ENCODE measurements around the gene SLC2A4.

The SLC2A4 gene

DNA sequence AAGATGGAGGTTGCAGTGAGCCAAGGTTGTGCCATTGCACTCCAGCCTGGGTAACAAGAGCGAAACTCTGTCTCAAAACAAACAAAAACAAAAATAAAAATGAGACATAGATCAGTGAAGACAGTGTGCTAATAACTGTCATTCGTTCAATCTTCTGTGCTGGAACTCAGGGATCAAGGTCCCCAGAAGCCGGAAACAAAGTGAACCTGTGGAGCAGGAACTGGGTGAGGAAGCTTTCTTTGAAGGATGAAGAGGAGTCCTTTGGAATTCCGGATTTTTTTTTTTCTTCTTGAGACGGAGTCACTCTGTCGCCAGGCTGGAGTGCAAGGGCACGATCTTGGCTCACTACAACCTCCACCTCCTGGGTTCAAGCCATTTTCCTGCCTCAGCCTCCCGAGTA lies 2.1 kb upstream of the SLC2A4 start:
- no peak for DNase-seq

GRCh38 chr17:7280519-7281073 lies 922 bp upstream of the SLC2A4 start:
- peak; percentile 70 to 88 (median 78) for DNase-seq

DNA sequence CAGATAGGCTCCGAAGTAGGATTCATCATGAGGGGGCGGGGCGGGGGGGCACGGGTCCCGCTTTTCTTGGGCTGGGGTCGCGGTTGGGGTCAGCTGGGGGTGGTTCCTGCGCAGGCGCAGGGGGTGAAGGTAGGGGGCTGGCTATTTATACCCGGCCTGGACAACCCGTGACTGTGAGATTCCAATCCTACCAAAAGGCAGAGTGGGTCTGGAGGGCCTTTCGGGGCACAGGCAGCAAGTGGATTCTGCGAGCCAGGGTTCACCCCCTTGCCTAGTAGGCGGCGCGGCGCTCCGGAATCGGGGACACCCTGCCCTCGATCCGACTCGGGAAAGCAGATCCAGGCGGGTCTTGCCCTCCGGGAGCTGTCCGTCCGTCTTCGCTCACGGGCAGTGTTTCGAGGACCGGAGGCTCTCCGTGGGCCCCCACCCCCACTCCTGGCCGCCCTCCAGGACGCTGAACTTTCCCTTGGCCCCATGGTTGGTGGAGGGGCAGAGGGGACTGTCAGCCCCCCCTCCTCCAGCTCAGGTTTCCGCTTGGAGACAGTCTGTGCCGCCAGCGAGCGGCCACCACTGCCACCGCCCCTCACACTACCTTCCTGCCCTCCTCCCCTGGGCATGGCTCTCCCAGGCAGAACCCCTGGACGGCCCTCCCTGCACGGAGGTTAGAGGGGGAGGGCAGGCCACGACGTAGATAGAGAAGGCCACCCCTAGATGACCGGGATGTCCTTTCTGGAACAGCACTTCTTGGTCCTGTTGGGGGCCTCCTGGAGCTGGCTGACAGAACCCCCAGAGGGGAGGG lies 634 bp downstream of the SLC2A4 start:
- DNase-seq = peak in 1 of 6 experiments; percentile 31

GRCh38 chr17:7282752-7283321 lies 1.3 kb downstream of the SLC2A4 start:
- no peak for DNase-seq

DNA sequence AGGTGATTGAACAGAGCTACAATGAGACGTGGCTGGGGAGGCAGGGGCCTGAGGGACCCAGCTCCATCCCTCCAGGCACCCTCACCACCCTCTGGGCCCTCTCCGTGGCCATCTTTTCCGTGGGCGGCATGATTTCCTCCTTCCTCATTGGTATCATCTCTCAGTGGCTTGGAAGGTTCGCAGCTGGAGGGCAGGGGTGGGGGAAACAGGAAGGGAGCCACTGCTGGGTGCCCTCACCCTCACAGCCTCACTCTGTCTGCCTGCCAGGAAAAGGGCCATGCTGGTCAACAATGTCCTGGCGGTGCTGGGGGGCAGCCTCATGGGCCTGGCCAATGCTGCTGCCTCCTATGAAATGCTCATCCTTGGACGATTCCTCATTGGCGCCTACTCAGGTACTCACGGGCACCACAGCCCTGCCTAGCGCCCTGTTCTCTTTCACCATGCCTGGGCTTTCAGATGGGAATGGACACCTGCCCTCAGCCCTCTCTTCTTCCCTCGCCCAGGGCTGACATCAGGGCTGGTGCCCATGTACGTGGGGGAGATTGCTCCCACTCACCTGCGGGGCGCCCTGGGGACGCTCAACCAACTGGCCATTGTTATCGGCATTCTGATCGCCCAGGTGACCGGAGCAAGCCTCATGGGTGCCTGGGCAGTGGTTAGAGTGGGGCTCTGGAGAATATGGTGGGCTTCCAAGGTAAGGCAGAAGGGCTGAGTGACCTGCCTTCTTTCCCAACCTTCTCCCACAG lies 2.1 kb downstream of the SLC2A4 start:
- DNase-seq = no peak

- DNase-seq = no peak
Measured at GRCh38 chr17:7284911-7285310, 3.4 kb downstream of the SLC2A4 start.

DNA sequence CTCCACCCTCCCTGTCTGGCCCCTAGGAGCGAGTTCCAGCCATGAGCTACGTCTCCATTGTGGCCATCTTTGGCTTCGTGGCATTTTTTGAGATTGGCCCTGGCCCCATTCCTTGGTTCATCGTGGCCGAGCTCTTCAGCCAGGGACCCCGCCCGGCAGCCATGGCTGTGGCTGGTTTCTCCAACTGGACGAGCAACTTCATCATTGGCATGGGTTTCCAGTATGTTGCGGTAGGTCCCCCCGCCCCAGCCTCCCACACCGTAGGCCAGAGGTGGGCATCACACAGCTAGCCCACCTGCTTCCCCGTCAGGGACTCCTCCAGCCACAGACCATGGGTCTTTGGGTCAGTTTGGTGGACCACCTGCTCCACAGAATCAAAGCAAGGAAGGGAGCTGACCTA lies 4.2 kb downstream of the SLC2A4 start:
- DNase-seq = no peak

DNA sequence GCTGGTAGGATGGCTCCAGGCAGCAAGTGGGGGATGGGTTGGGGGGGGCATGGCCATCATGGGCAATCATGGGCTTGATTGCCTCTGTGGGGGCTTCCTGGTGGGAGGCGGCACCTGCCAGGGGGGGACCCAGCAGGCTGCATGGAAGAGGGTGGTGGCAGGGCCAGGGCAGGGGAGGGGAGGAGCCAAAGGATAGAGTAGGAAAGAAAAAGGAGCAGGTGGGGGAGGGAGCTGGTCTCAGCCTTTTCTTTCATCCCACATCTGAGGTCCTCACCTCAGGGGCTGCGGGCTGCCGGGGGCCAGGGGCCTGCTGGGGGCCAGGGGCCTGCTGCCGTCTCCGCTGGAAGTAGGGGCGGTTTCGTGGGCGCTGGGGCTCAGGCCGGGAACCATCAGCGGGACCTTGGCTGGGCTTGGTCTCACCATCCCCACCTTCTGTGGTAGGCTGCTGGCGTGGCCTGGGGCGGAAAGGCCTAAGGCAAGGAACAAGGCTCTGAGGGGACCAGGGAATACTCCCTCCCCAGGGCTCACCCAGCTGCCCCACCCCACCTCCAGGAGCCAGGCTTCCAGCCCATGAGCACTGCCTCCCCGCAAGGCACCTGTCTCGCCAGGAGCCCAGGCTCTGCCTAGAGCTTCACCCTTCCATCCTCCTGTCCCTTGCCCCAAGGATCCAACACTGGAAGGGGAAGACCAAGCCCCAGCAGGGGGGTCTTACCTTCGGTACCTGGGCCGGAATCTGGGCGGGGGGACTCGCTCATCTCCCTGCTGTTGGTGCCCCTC lies 7.9 kb downstream of the SLC2A4 start:
- no peak for DNase-seq

GRCh38 chr17:7290166-7290565 lies 8.6 kb downstream of the SLC2A4 start:
- DNase-seq = no peak

GRCh38 chr17:7290685-7291084 lies 9.2 kb downstream of the SLC2A4 start:
- no peak for DNase-seq

- DNase-seq = no peak
Measured at GRCh38 chr17:7292194-7292593, 10.7 kb downstream of the SLC2A4 start.

DNA sequence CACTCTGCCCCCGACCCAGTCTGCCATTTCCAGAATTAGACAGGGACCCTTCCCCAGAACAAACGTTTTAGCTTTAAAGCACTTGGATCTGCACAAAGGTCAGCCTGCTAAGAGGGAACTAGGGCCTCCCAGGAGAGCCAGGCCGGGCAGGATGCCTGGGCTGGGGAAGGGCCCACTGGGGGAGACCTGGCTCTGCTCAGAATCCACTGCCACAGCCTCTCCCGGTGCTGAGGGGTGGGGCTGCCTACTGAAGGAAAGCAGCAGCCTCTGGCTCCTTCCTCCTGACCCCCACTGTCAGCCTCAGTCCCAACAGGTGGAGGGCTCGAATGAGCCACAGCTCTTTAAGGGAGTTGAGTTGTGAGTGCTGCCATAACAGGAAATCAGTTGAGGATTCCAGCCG lies 11.2 kb downstream of the SLC2A4 start:
- no peak for DNase-seq

DNA sequence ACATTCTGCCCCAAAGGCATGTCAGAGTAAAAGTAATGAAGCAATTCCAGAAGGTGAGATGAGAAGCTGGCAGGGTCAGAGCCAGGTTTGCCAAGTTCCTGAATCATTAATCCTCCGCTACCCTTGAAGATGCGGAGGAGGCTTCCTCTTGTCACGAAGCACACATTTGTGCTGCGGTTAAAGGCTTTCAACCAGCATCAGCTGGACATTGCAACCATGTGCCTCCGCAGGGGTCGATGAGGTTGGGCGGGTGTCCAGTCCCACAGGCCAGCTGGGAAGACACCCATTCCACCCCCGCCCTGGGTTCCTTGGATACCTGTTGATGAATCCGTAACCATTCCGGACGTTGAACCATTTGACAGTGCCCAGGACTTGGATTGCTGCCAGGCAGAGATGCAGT lies 11.6 kb downstream of the SLC2A4 start:
- DNase-seq = no peak

GRCh38 chr17:7293816-7294613 lies 12.5 kb downstream of the SLC2A4 start:
- peak in 3 of 6 experiments; percentile 19 to 45 (median 24) for DNase-seq

GRCh38 chr17:7294614-7295153 lies 13.2 kb downstream of the SLC2A4 start, which contains the start of gene YBX2:
TSS of gene YBX2 (minus strand) at chr17:7294639. CDS start at chr17:7294500, 139 bp downstream.
- DNase-seq = peak; percentile 25 to 68 (median 53)

DNA sequence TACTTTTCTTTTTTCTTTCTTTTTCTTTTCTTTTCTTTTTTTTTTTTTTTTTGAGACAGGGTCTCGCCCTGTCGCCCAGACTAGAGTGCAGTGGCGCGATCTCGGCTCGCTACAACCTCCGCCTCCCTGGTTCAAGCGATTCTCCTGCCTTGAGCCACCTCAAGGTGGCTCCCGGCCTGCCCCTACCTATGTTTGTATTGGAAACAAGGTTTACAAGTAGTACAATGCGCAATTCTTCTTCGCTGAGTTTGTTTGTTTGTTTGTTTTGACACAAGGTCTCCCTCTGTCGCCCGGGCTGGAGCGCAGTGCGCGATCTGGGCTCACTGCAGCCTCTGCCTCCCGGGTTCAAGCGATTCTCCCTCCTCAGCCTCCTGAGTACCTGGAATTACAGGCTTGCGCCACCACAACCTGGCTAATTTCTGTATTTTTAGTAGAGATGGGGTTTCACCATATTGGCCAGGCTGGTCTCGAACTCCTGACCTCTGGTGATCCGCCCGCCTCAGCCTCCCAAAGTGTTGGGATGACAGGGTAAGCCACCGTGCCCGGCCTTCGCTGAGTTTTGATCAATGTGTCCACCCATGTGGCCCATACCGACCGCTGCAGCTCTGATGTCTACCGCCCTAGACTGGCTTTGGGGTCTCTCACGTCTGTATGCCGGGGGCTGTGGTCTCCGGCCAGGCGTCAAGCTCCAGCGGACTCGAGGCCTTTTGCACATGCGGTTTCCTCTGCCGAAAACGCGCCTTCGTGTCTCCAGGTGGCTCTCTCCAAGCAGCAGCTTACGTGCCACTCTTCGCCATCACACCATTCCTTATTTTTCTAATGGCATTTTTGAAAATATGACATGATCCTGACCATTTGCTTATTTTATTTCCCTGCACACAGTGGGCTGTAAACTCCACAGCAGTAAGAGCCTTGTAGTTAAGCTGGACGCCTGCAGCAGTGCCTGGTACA lies 14.0 kb downstream of the SLC2A4 start:
- peak in 1 of 6 experiments; percentile 40 for DNase-seq

DNA sequence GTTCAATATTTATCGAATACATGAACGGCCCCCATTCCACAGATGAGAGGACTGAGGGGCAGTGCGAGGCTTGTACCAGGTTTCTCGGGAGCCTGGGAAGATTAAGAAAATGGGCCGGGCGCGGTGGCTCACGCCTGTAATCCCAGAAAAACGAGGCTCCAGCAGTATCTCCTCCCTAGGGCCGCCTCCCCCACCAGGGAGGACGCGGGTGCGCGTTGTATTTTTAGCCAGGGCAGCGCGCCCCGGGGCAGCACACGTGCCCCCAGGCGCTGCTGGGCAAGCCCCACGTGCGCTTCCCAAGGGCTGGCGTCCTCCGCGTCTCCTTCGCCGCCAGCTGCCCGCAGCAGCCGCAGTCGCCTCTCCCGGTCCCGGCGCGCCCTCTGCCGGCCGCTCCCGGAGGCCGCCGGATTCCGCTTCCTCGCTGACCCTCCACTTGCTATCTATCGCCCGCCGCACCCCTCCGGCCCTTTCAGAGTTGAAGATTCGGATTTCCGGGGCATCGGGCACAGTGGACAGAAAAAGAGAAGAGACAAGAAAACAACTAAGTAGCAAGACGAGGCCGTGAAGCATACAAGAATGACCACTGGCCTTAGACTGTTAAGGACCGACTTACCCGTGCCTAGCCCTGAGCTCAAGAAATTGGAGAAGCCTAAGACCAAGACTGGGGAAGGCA lies 14.8 kb downstream of the SLC2A4 start:
- peak in 5 of 6 experiments; percentile 39 to 56 (median 50) for DNase-seq

DNA sequence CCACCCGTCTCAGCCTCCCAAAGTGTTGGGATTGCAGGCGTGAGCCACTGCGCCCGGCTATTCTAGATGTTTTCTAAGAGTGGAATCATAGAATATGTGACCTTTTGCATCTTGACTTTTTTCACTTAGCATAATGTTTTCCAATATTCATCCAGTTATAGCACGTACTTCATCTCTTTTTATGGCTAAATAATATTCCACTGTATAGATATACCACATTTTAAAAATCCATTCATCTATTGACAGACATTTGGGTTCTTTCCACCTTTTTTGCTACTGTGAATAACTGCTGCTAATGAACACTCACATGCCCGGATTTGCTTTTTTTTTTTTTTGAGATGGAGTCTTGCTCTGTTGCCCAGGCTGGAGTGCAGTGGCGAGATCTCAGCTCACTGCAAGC lies 22.7 kb downstream of the SLC2A4 start:
- DNase-seq = no peak

DNA sequence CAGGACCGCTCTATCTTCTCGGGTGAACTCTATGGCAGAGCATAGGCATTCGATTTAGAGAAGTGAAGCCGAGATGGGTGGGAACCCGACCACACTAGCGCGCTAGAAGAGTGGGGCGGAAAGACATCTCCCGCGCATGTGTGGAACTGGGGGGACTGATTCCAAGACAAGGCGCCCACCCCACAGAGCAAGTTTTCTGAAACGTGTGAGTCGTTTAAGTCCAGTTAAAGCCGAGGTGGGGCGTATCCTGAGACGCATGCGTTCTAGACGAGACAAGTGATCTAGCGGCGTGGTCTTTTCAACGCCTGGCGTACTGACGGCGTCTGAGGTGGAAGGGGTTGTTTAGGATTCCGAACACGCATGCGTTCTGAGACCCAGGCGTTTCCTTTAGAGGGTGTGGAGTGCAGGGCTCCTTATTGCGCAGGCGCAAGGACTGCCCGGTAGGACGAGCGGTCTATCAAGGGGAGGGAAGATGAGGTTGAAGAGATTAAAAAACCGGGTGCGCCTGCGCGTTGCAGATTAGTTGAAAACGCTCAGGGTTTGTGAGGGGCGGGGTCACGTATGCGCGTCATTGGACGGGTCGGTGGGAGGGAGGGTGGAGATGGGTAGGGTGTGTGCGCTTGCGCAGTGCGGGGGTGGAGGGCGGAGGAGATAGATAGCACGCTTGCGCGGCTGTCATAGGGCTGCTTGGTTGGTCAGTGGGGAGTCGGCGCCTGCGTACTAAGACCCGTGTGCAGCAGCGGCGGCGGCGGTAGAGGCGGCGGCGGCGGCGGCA lies 25.6 kb downstream of the SLC2A4 start, which contains the start of gene EIF5A:
Gene EIF5A (plus strand): TSS at position 718 of the 775 bp plus-strand sequence. CDS start 2,008 bp downstream, outside the sequence.
- peak; percentile 97 to 100 (median 100) for DNase-seq

All from stimulated activated naive CD4-positive, alpha-beta T cell (primary cell).